Spleen (tissue), 11 donors: ENCODE results near the gene KRTDAP. TPM values are rescaled to one million over a fixed set of nuclear protein-coding genes. Genes with fewer than 3 reads are reported as not detected.

ENCODE experiments used
- DNase-seq: peaks from one replicate; pipeline ENCODE4 v3.0.0-alpha.2; 2020
- H3K27ac ChIP-seq, 8 donors: fragments of 200-600 bp; sonication (generic) in 7 of 8; 1 replicate in 4 of 8; 2 replicates in 4 of 8; pipeline versions ENCODE4 v1.5.0 to v1.8.0; 2016 to 2021; ENCODE audit warnings: inconsistent platforms in 4 of 8, mild to moderate bottlenecking in 4 of 8, moderate library complexity in 1 of 8
- H3K27me3 ChIP-seq, 7 donors: fragments of 200-600 bp; sonication (generic) in 6 of 7; replicated peaks in 1 of 7; 1 replicate in 4 of 7; 2 replicates in 3 of 7; pipeline versions ENCODE4 v1.5.0 to v1.8.0; 2016 to 2021; ENCODE audit warnings: inconsistent platforms in 3 of 7, mild to moderate bottlenecking in 1 of 7
- H3K36me3 ChIP-seq, 6 donors: fragments of 200-600 bp; sonication (generic) in 5 of 6; 1 replicate in 4 of 6; 2 replicates in 2 of 6; pipeline versions ENCODE4 v1.5.0 to v1.8.0; 2016 to 2021; ENCODE audit warnings: inconsistent platforms in 2 of 6
- H3K4me1 ChIP-seq, 6 donors: fragments of 200-600 bp; sonication (generic) in 5 of 6; 1 replicate in 3 of 6; 2 replicates in 3 of 6; pipeline versions ENCODE4 v1.5.0 to v1.8.0; 2016 to 2021; ENCODE audit warnings: inconsistent platforms in 3 of 6
- H3K4me3 ChIP-seq, 8 donors: fragments of 200-600 bp; sonication (generic) in 7 of 8; 1 replicate in 4 of 8; 2 replicates in 4 of 8; pipeline versions ENCODE4 v1.5.0 to v1.8.0; 2016 to 2021; ENCODE audit warnings: inconsistent platforms in 4 of 8, mild to moderate bottlenecking in 4 of 8, moderate library complexity in 2 of 8
- H3K9me3 ChIP-seq, 8 donors: fragments of 200-600 bp; sonication (generic) in 7 of 8; 1 replicate in 4 of 8; 2 replicates in 4 of 8; pipeline versions ENCODE4 v1.5.0 to v1.8.0; 2016 to 2021; ENCODE audit warnings: inconsistent platforms in 4 of 8
- CTCF ChIP-seq, 11 experiments: fragments of 200-600 bp in 7 of 11; fragments of 450-650 bp in 4 of 11; sonication (generic) in 4 of 11; IDR thresholded peaks in 8 of 11; conservative IDR thresholded peaks in 3 of 11; 1 replicate in 7 of 11; 2 replicates in 4 of 11; pipeline versions ENCODE4 v1.4.0 to v1.8.0; 2016 to 2021; ENCODE audit warnings: antibody characterized with exemption in 11 of 11, inconsistent platforms in 4 of 11, mild to moderate bottlenecking in 1 of 11
- POLR2A ChIP-seq, 3 donors: fragments of 450-650 bp; IDR thresholded peaks; one replicate each; pipeline ENCODE4 v1.5.1; 2017; ENCODE audit warnings: antibody characterized with exemption in 3 of 3, mild to moderate bottlenecking in 1 of 3
- POLR2AphosphoS5 ChIP-seq, 3 donors: sonication (generic); formaldehyde crosslinking; IDR thresholded peaks; one replicate each; pipeline ENCODE4 v1.5.1; 2017; ENCODE audit warnings: antibody characterized with exemption in 3 of 3
- WGBS, 5 donors: extraction: QIAGEN DNeasy Blood & Tissue Kit in 3 of 5; methylation state at CpG; one replicate each; pipeline versions ENCODE4 v1.1.5 to v1.1.7; 2013 to 2018; 5-methylcytosine and 5-hydroxymethylcytosine counted together
- intact Hi-C: fragments of 100-400 bp; cut with DNase I; formaldehyde crosslinking; loops from one replicate; pipeline ENCODE4 v1.15.0; 2023; ENCODE audit warnings: low total_unique reads
- polyA plus RNA-seq, 3 donors: library from polyadenylated mRNA; stranded (reverse); fragments of 200-250 nt; gene quantifications; one replicate each; pipeline ENCODE4 v1.2.1, GENCODE V29; 2013
- total RNA-seq, 7 donors: library from RNA; depleted of rRNA in 3 of 7; stranded (reverse); fragments of >200 nt in 3 of 7; fragmentation: NEBNext Ultra II Directional in 4 of 7; extraction: Animal tissue kit (Norgen Biotek cat#: 25700) in 4 of 7; gene quantifications; one replicate each; pipeline versions ENCODE4 v1.1.0 to v1.2.1, GENCODE V29; 2016 to 2021
- donor health status: healthy with polysubstance abuse.
- donor health status: DM: no; HTN: no; CAD: no; lungs with moderate emphysema.
- donor health status: DM: no; HTN: no; CAD: no.
- donor health status: Bipolar disorder and iron deficiency.
- donor health status: healthy.
- donor health status: DM: no; HTN: no; CAD: no.
- donor health status: DM: yes; HTN: yes; CAD: no.

Gene KRTDAP
- total and polyA plus RNA-seq, 10 donors, result 3.1 TPM; not detected in 9

DNA sequence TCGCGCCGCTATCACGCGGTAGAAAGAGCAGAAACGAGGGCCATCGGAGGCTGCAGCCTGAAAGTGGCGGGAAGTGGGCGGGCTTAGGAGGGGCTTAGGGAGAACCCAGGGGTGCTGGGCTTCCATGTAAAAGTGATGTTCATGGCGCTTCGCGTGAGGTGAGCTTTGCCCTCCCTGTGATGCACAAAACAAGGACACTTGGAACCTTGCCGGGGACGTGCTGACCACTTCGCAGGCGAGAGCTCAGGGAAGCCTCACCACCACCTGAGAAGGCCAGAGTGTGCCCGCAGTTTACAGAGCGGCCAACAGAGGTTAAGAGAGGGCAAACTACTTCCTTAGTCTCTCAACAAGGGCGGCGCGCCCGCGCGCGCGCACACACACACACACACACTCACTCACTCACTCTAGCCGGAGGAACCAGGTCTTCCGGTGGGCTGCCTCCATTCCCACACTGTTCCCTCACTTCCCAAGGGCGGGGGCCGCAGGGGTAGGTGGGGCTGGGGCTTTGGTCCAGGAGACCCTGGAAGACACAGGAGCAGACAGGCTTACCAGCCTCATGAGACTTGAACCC, 43.6 kb upstream of the KRTDAP start:
- Histone ChIP-seq H3K4me3 (peak overlapping the region in 3 of 8 donors; percentile 9 to 49 (median 12)), H3K9me3 (no peaks in the 10 kb centered on the region), H3K27me3 (peaks cover 0 to 81% (median 25%) of the 10 kb centered on the region in 7 donors), H3K4me1 (peaks cover 2 to 17% (median 15%) of the 10 kb centered on the region in 6 donors), H3K36me3 (no peaks in the 10 kb centered on the region), H3K27ac (peak overlapping the region in 3 of 8 donors; percentile 23 to 54 (median 51))
- TF ChIP-seq POLR2A (IDR thresholded peaks at IDR 0.05), result no peak
- TF ChIP-seq POLR2AphosphoS5 (IDR thresholded peaks at IDR 0.05), result peak; percentile 32 to 70 (median 48)
- no peak for TF ChIP-seq CTCF (IDR thresholded peaks at IDR 0.05 in 8 of 11, conservative IDR thresholded peaks at IDR 0.05 in 3 of 11)
- intact Hi-C loops, result no loop called here
- WGBS, 5 donors, result 1 to 10% (median 1%) methylated on average over 18 to 30 of the region's 30 CpGs
- DNase-seq, result peak; percentile 91

- intact Hi-C loops, result no loop called here
- WGBS, 5 donors, result 44 to 63% (median 50%) methylated on average over 37 to 39 of the region's 39 CpGs
- TF ChIP-seq POLR2AphosphoS5 (IDR thresholded peaks at IDR 0.05), result no peak
- no peak for TF ChIP-seq CTCF (IDR thresholded peaks at IDR 0.05 in 8 of 11, conservative IDR thresholded peaks at IDR 0.05 in 3 of 11)
- TF ChIP-seq POLR2A (IDR thresholded peaks at IDR 0.05), result no peak
- Histone ChIP-seq H3K9me3 (no peaks in the 10 kb centered on the region), H3K4me1 (peaks cover 2 to 17% (median 15%) of the 10 kb centered on the region in 6 donors), H3K4me3 (peak within 1 kb of the TSS in 3 of 8 donors; percentile 9 to 49 (median 12)), H3K36me3 (no peaks in the 10 kb centered on the region), H3K27ac (peak within 1 kb of the TSS in 3 of 8 donors; percentile 23 to 54 (median 51)), H3K27me3 (peaks cover 0 to 87% (median 25%) of the 10 kb centered on the region in 7 donors)
- DNase-seq, result no peak
Measured at GRCh38 chr19:35533201-35533821, 43.0 kb upstream of the KRTDAP start, which contains the start of gene GAPDHS. Gene GAPDHS (plus strand): TSS chr19:35533456. CDS start chr19:35533528, 72 bp downstream.

- Histone ChIP-seq H3K27ac (no peak overlapping the region), H3K9me3 (no peaks in the 10 kb centered on the region), H3K4me3 (no peak overlapping the region), H3K36me3 (no peaks in the 10 kb centered on the region), H3K4me1 (peaks cover 2 to 17% (median 15%) of the 10 kb centered on the region in 6 donors), H3K27me3 (peaks cover 0 to 97% (median 25%) of the 10 kb centered on the region in 7 donors)
- TF ChIP-seq CTCF (IDR thresholded peaks at IDR 0.05 in 8 of 11, conservative IDR thresholded peaks at IDR 0.05 in 3 of 11) (no peak), POLR2AphosphoS5 (IDR thresholded peaks at IDR 0.05) (no peak), POLR2A (IDR thresholded peaks at IDR 0.05) (no peak)
- intact Hi-C loops, result no loop called here
- DNase-seq, result no peak
- WGBS, 5 donors, result 62 to 72% (median 65%) methylated on average over 6 of the region's 6 CpGs
Measured at GRCh38 chr19:35531291-35531690, 41.0 kb upstream of the KRTDAP start.
